Endothelial cell of umbilical vein (primary cell): Measurements from ENCODE around the gene INHBB.

ENCODE experiments used
- CTCF ChIP-seq, 2 donors: IDR thresholded peaks; 1 replicate in 1 of 2; 2 replicates in 1 of 2; pipeline ENCODE4 v1.5.1; 2011; ENCODE audit warnings: low read length in 2 of 2, mild to moderate bottlenecking in 2 of 2, moderate library complexity in 2 of 2, control low read depth in 1 of 2, inconsistent platforms in 1 of 2, low read depth in 1 of 2; ENCODE audit not compliant: insufficient read depth in 1 of 2; ENCODE audit errors: extremely low read depth in 1 of 2
- EZH2 ChIP-seq: IDR thresholded peaks from 2 replicates; pipeline ENCODE4 v1.6.1; 2012; ENCODE audit warnings: borderline replicate concordance, low read depth, mild to moderate bottlenecking, moderate library complexity, low read length, inconsistent platforms; ENCODE audit not compliant: severe bottlenecking
- GATA2 ChIP-seq: IDR thresholded peaks from 2 replicates; pipeline ENCODE4 v1.7.0; 2011; ENCODE audit warnings: low read depth, mild to moderate bottlenecking, moderate library complexity, mixed read lengths, low read length; ENCODE audit not compliant: insufficient read length, insufficient read depth
- JUN ChIP-seq: IDR thresholded peaks from 2 replicates; pipeline ENCODE4 v1.6.1; 2011; ENCODE audit warnings: borderline replicate concordance, low read depth; ENCODE audit not compliant: insufficient read length, insufficient read depth
- MYC ChIP-seq: IDR thresholded peaks from one replicate; pipeline ENCODE4 v1.6.1; 2011; ENCODE audit warnings: mild to moderate bottlenecking, low read depth, low read length
- POLR2A ChIP-seq: IDR thresholded peaks from 2 replicates; pipeline ENCODE4 v1.6.1; 2012; ENCODE audit warnings: low read depth, mild to moderate bottlenecking, control low read depth, low read length
- POLR2AphosphoS5 ChIP-seq: IDR thresholded peaks from 2 replicates; pipeline ENCODE4 v1.6.1; 2012; ENCODE audit warnings: low read depth, mild to moderate bottlenecking, control low read depth, low read length, moderate library complexity; ENCODE audit not compliant: insufficient read depth
- TF ChIP-seq, protein P1 (sequence below): IDR thresholded peaks from 2 replicates; pipeline ENCODE4 v1.6.1; 2011; ENCODE audit not compliant: insufficient read depth, insufficient read length

GRCh38 chr2:120385355-120386127, 39.6 kb downstream of the INHBB start:
- TF ChIP-seq CTCF (IDR thresholded peaks at IDR 0.05; ENCODE audit: extremely low read depth in 1 of 2, insufficient read depth in 1 of 2, low read depth in 1 of 2, low read length in 2 of 2) (no peak), GATA2 (no peak), POLR2AphosphoS5 (no peak), POLR2A (no peak), EZH2 (no peak), JUN (no peak), MYC (no peak)
- TF ChIP-seq, protein P1, sequence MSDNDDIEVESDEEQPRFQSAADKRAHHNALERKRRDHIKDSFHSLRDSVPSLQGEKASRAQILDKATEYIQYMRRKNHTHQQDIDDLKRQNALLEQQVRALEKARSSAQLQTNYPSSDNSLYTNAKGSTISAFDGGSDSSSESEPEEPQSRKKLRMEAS = no peak
